Measurements from ENCODE around the gene FNDC3B. TPM values are rescaled to one million over a fixed set of nuclear protein-coding genes. Genes with fewer than 3 reads are reported as not detected.

The FNDC3B gene
- total and polyA plus RNA-seq, 2 donors (not counting 3 experiments of a cell fraction or from before 2014, with no cell fraction given), result 91.6 to 295 TPM

DNA sequence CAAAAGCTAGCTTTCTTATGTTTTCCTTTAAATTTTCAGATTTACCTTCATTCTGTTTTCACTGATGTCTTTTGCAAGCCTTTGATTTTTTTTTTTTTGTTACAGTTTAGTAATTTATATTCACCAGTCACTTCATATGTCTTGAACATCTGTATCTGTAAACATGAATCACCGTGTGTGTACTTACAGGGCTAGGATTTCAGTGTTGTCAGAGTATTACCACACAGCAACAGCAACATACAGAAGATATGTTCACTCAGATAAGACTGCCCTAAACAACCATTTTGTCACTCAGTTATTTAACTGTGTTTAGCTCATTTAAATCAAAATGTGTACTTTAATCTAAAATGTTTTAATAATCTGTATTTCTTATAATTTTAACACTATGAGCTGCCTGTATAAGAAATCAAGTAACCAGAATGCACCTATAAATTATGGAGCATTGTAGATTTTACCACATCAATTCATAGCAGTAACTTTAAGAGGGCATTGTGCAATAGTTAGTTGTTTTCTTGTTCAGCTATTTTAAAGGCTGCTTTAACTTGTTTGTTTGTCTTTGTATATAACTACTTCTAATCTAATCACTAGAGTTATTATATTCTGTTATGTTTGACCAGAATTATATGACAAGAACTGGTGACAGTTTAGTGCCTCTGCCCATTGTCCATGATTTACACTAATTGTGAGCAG is 358.5 kb downstream of the FNDC3B start:
- H3K36me3 ChIP-seq (ENCODE audit: control insufficient read depth in 2 of 2, extremely low read depth in 1 of 2, insufficient read depth in 2 of 2, low read length in 2 of 2), result peaks cover 14 to 16% of the 10 kb centered on the region in 2 experiments
- DNase-seq (ENCODE audit: low read depth, low spot score) (no peak), FAIRE-seq (no peak)
- ChIA-PET CTCF (interaction anchor here (0.7 to 1.4 kb wide), 4 partner anchors 12 to 269 kb away, joined by 3 to 4 read pairs (median 3); no protein-coding TSS in a partner anchor), POLR2A (no interaction called here)
- no peaks in the 10 kb centered on the region for H3K9me1 ChIP-seq (replicated peaks; ENCODE audit: control insufficient read depth, extremely low read depth, insufficient read depth, low read length)
- H3K27me3 ChIP-seq (ENCODE audit: control insufficient read depth in 2 of 2, insufficient read depth in 2 of 2, low read length in 2 of 2), result no peaks in the 10 kb centered on the region
- no peak for TF ChIP-seq MYC (IDR thresholded peaks at IDR 0.05; ENCODE audit: low read depth, low read length)
- H3K79me2 ChIP-seq (ENCODE audit: control insufficient read depth, insufficient read depth, low read length), result no peaks in the 10 kb centered on the region
- dilution Hi-C loops (cut with MboI; ENCODE audit: extremely low pct_ligation_motif_present, low sequenced_read_pairs), result no loop called here
- intact Hi-C loops (cut with micrococcal nuclease), result no loop called here
- no peak overlapping the region for H3K4me2 ChIP-seq (ENCODE audit: insufficient read depth, low read length)
- H3K9ac ChIP-seq (replicated peaks; ENCODE audit: extremely low read depth, insufficient read depth, low read length), result no peak overlapping the region
- no peaks in the 10 kb centered on the region for H4K20me1 ChIP-seq (replicated peaks; ENCODE audit: control insufficient read depth, extremely low read depth, insufficient read depth, low read length)
- H3K4me3 ChIP-seq (replicated peaks in 1 of 3; ENCODE audit: insufficient read depth in 1 of 3, low read depth in 1 of 3, low read length in 3 of 3), result no peak overlapping the region
- no peaks in the 10 kb centered on the region for H3K9me3 ChIP-seq (replicated peaks; ENCODE audit: control insufficient read depth, insufficient read depth, low read length)
- no TSS peak for BruUV-seq (replicated peaks)
- H3K27ac ChIP-seq (ENCODE audit: insufficient read depth, low read depth, low read length), result no peak overlapping the region
- no peaks in the 10 kb centered on the region for H3K4me1 ChIP-seq (ENCODE audit: control insufficient read depth, extremely low read depth, insufficient read depth, low read length)
- H2AFZ ChIP-seq (ENCODE audit: low read depth, low read length), result no peak overlapping the region

- Histone ChIP-seq H4K20me1 (replicated peaks; ENCODE audit: control insufficient read depth, extremely low read depth, insufficient read depth, low read length) (no peaks in the 10 kb centered on the region), H3K4me3 (replicated peaks in 1 of 3; ENCODE audit: insufficient read depth in 1 of 3, low read depth in 1 of 3, low read length in 3 of 3) (no peak overlapping the region), H3K36me3 (ENCODE audit: control insufficient read depth in 2 of 2, extremely low read depth in 1 of 2, insufficient read depth in 2 of 2, low read length in 2 of 2) (peaks cover 13 to 16% of the 10 kb centered on the region in 2 experiments), H3K79me2 (ENCODE audit: control insufficient read depth, insufficient read depth, low read length) (no peaks in the 10 kb centered on the region), H3K9me1 (replicated peaks; ENCODE audit: control insufficient read depth, extremely low read depth, insufficient read depth, low read length) (no peaks in the 10 kb centered on the region), H2AFZ (ENCODE audit: low read depth, low read length) (no peak overlapping the region), H3K9ac (replicated peaks; ENCODE audit: extremely low read depth, insufficient read depth, low read length) (no peak overlapping the region), H3K9me3 (replicated peaks; ENCODE audit: control insufficient read depth, insufficient read depth, low read length) (no peaks in the 10 kb centered on the region), H3K27ac (ENCODE audit: insufficient read depth, low read depth, low read length) (no peak overlapping the region), H3K27me3 (ENCODE audit: control insufficient read depth in 2 of 2, insufficient read depth in 2 of 2, low read length in 2 of 2) (no peaks in the 10 kb centered on the region), H3K4me2 (ENCODE audit: insufficient read depth, low read length) (no peak overlapping the region), H3K4me1 (ENCODE audit: control insufficient read depth, extremely low read depth, insufficient read depth, low read length) (no peaks in the 10 kb centered on the region)
- CTCF ChIA-PET, result interaction anchor here (0.7 to 1.4 kb wide), 4 partner anchors 11 to 268 kb away, joined by 3 to 4 read pairs (median 3); no protein-coding TSS in a partner anchor
- POLR2A ChIA-PET, result no interaction called here
- DNase-seq (ENCODE audit: low read depth, low spot score), result no peak
- no peak for TF ChIP-seq MYC (IDR thresholded peaks at IDR 0.05; ENCODE audit: low read depth, low read length)
- no peak for TF ChIP-seq JUN (IDR thresholded peaks at IDR 0.05; ENCODE audit: borderline replicate concordance, insufficient read depth, insufficient read length, low read depth)
- no peak for TF ChIP-seq GATA2 (IDR thresholded peaks at IDR 0.05; ENCODE audit: insufficient read depth, insufficient read length, low read depth, low read length)
- no peak for TF ChIP-seq EZH2 (IDR thresholded peaks at IDR 0.05; ENCODE audit: borderline replicate concordance, low read depth, low read length, severe bottlenecking)
- TF ChIP-seq, protein P1, sequence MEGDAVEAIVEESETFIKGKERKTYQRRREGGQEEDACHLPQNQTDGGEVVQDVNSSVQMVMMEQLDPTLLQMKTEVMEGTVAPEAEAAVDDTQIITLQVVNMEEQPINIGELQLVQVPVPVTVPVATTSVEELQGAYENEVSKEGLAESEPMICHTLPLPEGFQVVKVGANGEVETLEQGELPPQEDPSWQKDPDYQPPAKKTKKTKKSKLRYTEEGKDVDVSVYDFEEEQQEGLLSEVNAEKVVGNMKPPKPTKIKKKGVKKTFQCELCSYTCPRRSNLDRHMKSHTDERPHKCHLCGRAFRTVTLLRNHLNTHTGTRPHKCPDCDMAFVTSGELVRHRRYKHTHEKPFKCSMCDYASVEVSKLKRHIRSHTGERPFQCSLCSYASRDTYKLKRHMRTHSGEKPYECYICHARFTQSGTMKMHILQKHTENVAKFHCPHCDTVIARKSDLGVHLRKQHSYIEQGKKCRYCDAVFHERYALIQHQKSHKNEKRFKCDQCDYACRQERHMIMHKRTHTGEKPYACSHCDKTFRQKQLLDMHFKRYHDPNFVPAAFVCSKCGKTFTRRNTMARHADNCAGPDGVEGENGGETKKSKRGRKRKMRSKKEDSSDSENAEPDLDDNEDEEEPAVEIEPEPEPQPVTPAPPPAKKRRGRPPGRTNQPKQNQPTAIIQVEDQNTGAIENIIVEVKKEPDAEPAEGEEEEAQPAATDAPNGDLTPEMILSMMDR (IDR thresholded peaks at IDR 0.05; ENCODE audit: extremely low read depth in 1 of 2, insufficient read depth in 1 of 2, low read depth in 1 of 2, low read length in 2 of 2), result no peak
- no peak for TF ChIP-seq POLR2A (IDR thresholded peaks at IDR 0.05; ENCODE audit: low read depth, low read length)
- TF ChIP-seq POLR2AphosphoS5 (IDR thresholded peaks at IDR 0.05; ENCODE audit: insufficient read depth, low read depth, low read length), result no peak
- TF ChIP-seq, protein P2, sequence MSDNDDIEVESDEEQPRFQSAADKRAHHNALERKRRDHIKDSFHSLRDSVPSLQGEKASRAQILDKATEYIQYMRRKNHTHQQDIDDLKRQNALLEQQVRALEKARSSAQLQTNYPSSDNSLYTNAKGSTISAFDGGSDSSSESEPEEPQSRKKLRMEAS (IDR thresholded peaks at IDR 0.05; ENCODE audit: insufficient read depth, insufficient read length), result no peak
- no peak for TF ChIP-seq FOS (IDR thresholded peaks at IDR 0.05; ENCODE audit: borderline replicate concordance, insufficient read depth, low read length)
- BruUV-seq (replicated peaks), result TSS peak; percentile 19
- no peak for FAIRE-seq
- intact Hi-C loops (cut with micrococcal nuclease), result no loop called here
- dilution Hi-C loops (cut with MboI; ENCODE audit: extremely low pct_ligation_motif_present, low sequenced_read_pairs), result no loop called here
These were observed 359.1 kb downstream of the FNDC3B start for GRCh38 chr3:172398484-172398883.
